ENCODE data around the gene CLIC4.

DNA sequence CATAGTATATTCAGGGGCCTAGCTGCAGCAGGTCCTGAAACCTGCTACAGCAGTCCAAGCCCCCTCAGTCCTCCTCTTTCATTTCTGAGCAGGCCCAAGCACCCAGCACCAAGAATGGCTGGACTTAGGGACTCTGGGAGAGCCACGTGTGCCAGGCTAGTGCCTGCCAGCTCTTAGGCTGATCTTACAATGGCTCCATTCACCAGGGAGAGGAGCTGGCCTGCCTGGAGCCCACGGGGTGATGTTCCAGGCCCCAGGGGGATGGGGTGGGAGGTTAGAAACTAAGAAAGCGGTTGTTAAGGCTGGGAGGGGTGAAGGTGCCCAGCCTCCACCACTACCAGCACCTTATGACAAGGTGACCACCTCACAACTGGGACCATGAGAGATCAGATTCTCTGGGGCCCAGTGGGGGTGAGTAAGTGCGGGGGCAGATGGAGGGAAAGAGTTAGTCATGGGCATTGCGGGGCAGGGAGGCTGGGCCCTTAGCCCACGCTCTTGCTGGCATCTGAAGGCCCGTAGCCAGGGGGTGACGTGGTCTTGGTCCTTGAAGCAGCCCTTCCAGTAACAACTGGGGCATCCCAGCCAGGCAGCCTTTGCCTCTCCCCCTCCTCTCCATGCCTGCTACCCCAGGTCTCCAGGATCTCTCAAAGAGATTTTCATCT is 30.3 kb upstream of the CLIC4 start:
- TF ChIP-seq, protein P1, sequence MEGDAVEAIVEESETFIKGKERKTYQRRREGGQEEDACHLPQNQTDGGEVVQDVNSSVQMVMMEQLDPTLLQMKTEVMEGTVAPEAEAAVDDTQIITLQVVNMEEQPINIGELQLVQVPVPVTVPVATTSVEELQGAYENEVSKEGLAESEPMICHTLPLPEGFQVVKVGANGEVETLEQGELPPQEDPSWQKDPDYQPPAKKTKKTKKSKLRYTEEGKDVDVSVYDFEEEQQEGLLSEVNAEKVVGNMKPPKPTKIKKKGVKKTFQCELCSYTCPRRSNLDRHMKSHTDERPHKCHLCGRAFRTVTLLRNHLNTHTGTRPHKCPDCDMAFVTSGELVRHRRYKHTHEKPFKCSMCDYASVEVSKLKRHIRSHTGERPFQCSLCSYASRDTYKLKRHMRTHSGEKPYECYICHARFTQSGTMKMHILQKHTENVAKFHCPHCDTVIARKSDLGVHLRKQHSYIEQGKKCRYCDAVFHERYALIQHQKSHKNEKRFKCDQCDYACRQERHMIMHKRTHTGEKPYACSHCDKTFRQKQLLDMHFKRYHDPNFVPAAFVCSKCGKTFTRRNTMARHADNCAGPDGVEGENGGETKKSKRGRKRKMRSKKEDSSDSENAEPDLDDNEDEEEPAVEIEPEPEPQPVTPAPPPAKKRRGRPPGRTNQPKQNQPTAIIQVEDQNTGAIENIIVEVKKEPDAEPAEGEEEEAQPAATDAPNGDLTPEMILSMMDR (optimal IDR thresholded peaks at IDR 0.05 in 1 of 3, IDR thresholded peaks at IDR 0.05 in 1 of 3, conservative IDR thresholded peaks at IDR 0.05 in 1 of 3; ENCODE audit: extremely low read depth in 1 of 3, insufficient read depth in 2 of 3, low read length in 3 of 3) = no peak
- TF ChIP-seq EZH2 (IDR thresholded peaks at IDR 0.05; ENCODE audit: low read length) = no peak

Measured in keratinocyte (primary cell).